H1 (cell line): ENCODE data around the gene ANO2. TPM values are rescaled to one million over a fixed set of nuclear protein-coding genes. Genes with fewer than 3 reads are reported as not detected.

ENCODE experiments used
- CTCF ChIA-PET: fragments of 300-600 bp; sonication (Branson Sonifier 250); formaldehyde crosslinking; loops from one replicate; lab custom pipeline; 2021; ENCODE audit not compliant: partially characterized antibody; lab: Charles Lee
- POLR2A ChIA-PET: fragments of 300-600 bp; sonication (Branson Sonifier 250); formaldehyde crosslinking; loops from one replicate; lab custom pipeline; 2021; ENCODE audit warnings: inconsistent platforms; ENCODE audit not compliant: partially characterized antibody; lab: Charles Lee
- DNase-seq, 2 experiments: peaks; one replicate each; pipeline versions ENCODE4 v3.0.0 to v3.0.0-alpha.2; 2010 to 2022; ENCODE audit warnings: low spot score in 2 of 2, low read depth in 1 of 2, mixed read lengths in 1 of 2
- FAIRE-seq: peaks from 2 replicates; lab custom pipeline; 2011; peaks lifted over from hg19 to GRCh38; lab: Jason Lieb, UNC
- H2AFZ ChIP-seq: 2 replicates; pipeline ENCODE4 v1.8.1; 2012; ENCODE audit warnings: low read length, inconsistent platforms
- H2AK5ac ChIP-seq: 2 replicates; pipeline ENCODE4 v1.6.1; 2013; ENCODE audit warnings: low read depth, low read length
- H2BK120ac ChIP-seq: replicated peaks from 2 replicates; pipeline ENCODE3; 2013; ENCODE audit warnings: low read depth, low read length, inconsistent platforms
- H2BK12ac ChIP-seq: 2 replicates; pipeline ENCODE4 v1.6.1; 2013; ENCODE audit warnings: low read depth, low read length
- H2BK15ac ChIP-seq: 2 replicates; pipeline ENCODE4 v1.6.1; 2013; ENCODE audit warnings: low read length
- H2BK20ac ChIP-seq: 2 replicates; pipeline ENCODE4 v1.6.1; 2013; ENCODE audit warnings: low read length
- H2BK5ac ChIP-seq: 2 replicates; pipeline ENCODE4 v1.6.1; 2013; ENCODE audit warnings: low read depth, low read length
- H3K14ac ChIP-seq: 2 replicates; pipeline ENCODE4 v1.6.1; 2013; ENCODE audit warnings: inconsistent platforms; ENCODE audit not compliant: insufficient read length
- H3K18ac ChIP-seq: 2 replicates; pipeline ENCODE4 v1.6.1; 2013; ENCODE audit warnings: low read length; ENCODE audit errors: extremely low read depth
- H3K23ac ChIP-seq: 2 replicates; pipeline ENCODE4 v1.6.1; 2013; ENCODE audit warnings: inconsistent platforms; ENCODE audit not compliant: insufficient read length
- H3K23me2 ChIP-seq: 2 replicates; pipeline ENCODE4 v1.6.1; 2013; ENCODE audit warnings: low read depth, low read length
- H3K27ac ChIP-seq: 2 replicates; pipeline ENCODE4 v1.6.1; 2011; ENCODE audit warnings: low read depth, low read length, inconsistent platforms
- H3K27me3 ChIP-seq, 4 experiments: replicated peaks in 1 of 4; 1 replicate in 1 of 4; 2 replicates in 3 of 4; pipeline versions ENCODE4 v1.6.1 to v1.8.1; 2011 to 2013; ENCODE audit warnings: low read length in 3 of 4, mild to moderate bottlenecking in 3 of 4, inconsistent platforms in 2 of 4, mixed read lengths in 2 of 4, moderate library complexity in 1 of 4; ENCODE audit not compliant: control insufficient read depth in 3 of 4, insufficient read depth in 3 of 4; ENCODE audit errors: extremely low read depth in 1 of 4
- H3K36me3 ChIP-seq, 4 experiments: 2 replicates each; pipeline versions ENCODE4 v1.6.1 to v1.8.1; 2011 to 2013; ENCODE audit warnings: mild to moderate bottlenecking in 4 of 4, low read length in 3 of 4, moderate library complexity in 2 of 4, control low read depth in 1 of 4, inconsistent platforms in 1 of 4; ENCODE audit not compliant: insufficient read depth in 4 of 4, control insufficient read depth in 2 of 4
- H3K4ac ChIP-seq: replicated peaks from 2 replicates; pipeline ENCODE3; 2013; ENCODE audit warnings: low read length, low read depth, mixed read lengths, inconsistent platforms; ENCODE audit not compliant: insufficient read length
- H3K4me1 ChIP-seq, 4 experiments: replicated peaks in 1 of 4; 1 replicate in 1 of 4; 2 replicates in 3 of 4; pipeline versions ENCODE4 v1.6.1 to v1.8.1; 2011 to 2013; ENCODE audit warnings: low read length in 3 of 4, inconsistent platforms in 2 of 4, mixed read lengths in 1 of 4; ENCODE audit not compliant: insufficient read depth in 4 of 4, control insufficient read depth in 3 of 4
- H3K4me2 ChIP-seq, 2 experiments: 2 replicates each; pipeline versions ENCODE4 v1.6.1 to v1.8.1; 2011 to 2013; ENCODE audit warnings: low read depth in 2 of 2, low read length in 2 of 2, control low read depth in 1 of 2, inconsistent platforms in 1 of 2, mild to moderate bottlenecking in 1 of 2; ENCODE audit not compliant: insufficient read depth in 1 of 2
- H3K4me3 ChIP-seq, 4 experiments: fragments of 200-600, 300-600 bp in 1 of 4; sonication (generic), shearing (Covaris generic), sonication (Bioruptor Twin) in 1 of 4; 2 replicates each; pipeline versions ENCODE4 v1.5.1 to v1.8.1; 2011 to 2016; ENCODE audit warnings: low read length in 4 of 4, low read depth in 3 of 4, control low read depth in 2 of 4, inconsistent platforms in 2 of 4, mild to moderate bottlenecking in 2 of 4, mixed read lengths in 1 of 4, moderate library complexity in 1 of 4; ENCODE audit not compliant: insufficient read depth in 2 of 4; ENCODE audit errors: extremely low read depth in 1 of 4
- H3K56ac ChIP-seq: replicated peaks from 2 replicates; pipeline ENCODE3; 2013; ENCODE audit warnings: low read depth, mild to moderate bottlenecking, mixed read lengths, low read length, inconsistent platforms; ENCODE audit not compliant: insufficient read length
- H3K79me1 ChIP-seq: 2 replicates; pipeline ENCODE4 v1.6.1; 2013; ENCODE audit warnings: low read depth, low read length, control low read depth
- H3K79me2 ChIP-seq, 2 experiments: 2 replicates each; pipeline versions ENCODE4 v1.6.1 to v1.8.1; 2012 to 2013; ENCODE audit warnings: low read length in 2 of 2, mild to moderate bottlenecking in 2 of 2, inconsistent platforms in 1 of 2; ENCODE audit not compliant: insufficient read depth in 2 of 2, control insufficient read depth in 1 of 2
- H3K9ac ChIP-seq, 4 experiments: replicated peaks in 1 of 4; 1 replicate in 1 of 4; 2 replicates in 3 of 4; pipeline versions ENCODE4 v1.6.1 to v1.8.1; 2011 to 2013; ENCODE audit warnings: low read depth in 3 of 4, low read length in 3 of 4, control low read depth in 2 of 4, mild to moderate bottlenecking in 2 of 4, moderate library complexity in 2 of 4, inconsistent platforms in 1 of 4; ENCODE audit errors: extremely low read depth in 1 of 4
- H3K9me3 ChIP-seq, 2 experiments: 2 replicates each; pipeline versions ENCODE4 v1.6.1 to v1.8.1; 2012 to 2013; ENCODE audit warnings: mild to moderate bottlenecking in 2 of 2, moderate library complexity in 2 of 2, control low read depth in 1 of 2, inconsistent platforms in 1 of 2, low read depth in 1 of 2, low read length in 1 of 2, mixed read lengths in 1 of 2; ENCODE audit not compliant: insufficient read depth in 2 of 2
- H4K20me1 ChIP-seq, 2 experiments: replicated peaks in 1 of 2; 2 replicates each; pipeline versions ENCODE3 to v1.8.1; 2011 to 2013; ENCODE audit warnings: inconsistent platforms in 2 of 2, low read length in 2 of 2, mild to moderate bottlenecking in 1 of 2; ENCODE audit not compliant: insufficient read depth in 2 of 2, control insufficient read depth in 1 of 2
- H4K5ac ChIP-seq: 2 replicates; pipeline ENCODE4 v1.6.1; 2013; ENCODE audit warnings: low read length, low read depth, mixed read lengths, inconsistent platforms; ENCODE audit not compliant: insufficient read length
- H4K8ac ChIP-seq: 2 replicates; pipeline ENCODE4 v1.8.0; 2013; ENCODE audit warnings: mild to moderate bottlenecking, moderate library complexity, low read length, inconsistent platforms; ENCODE audit not compliant: insufficient read depth; ENCODE audit errors: extremely low read depth
- H4K91ac ChIP-seq: replicated peaks from 2 replicates; pipeline ENCODE3; 2013; ENCODE audit warnings: low read length, mixed read lengths, inconsistent platforms; ENCODE audit not compliant: insufficient read length
- NRF1 ChIP-seq: IDR thresholded peaks from 2 replicates; pipeline ENCODE4 v1.6.1; 2011; ENCODE audit warnings: mild to moderate bottlenecking, low read depth, low read length, improper control_type of control experiment
- SIX5 ChIP-seq: IDR thresholded peaks from 2 replicates; pipeline ENCODE4 v1.6.1; 2011; ENCODE audit warnings: mild to moderate bottlenecking, low read depth, low read length
- ZNF274 ChIP-seq: IDR thresholded peaks from 2 replicates; pipeline ENCODE4 v1.7.0; 2012; ENCODE audit warnings: low read length, borderline replicate concordance; ENCODE audit errors: extremely low read depth
- WGBS, 2 experiments: shearing (Covaris generic) in 1 of 2; methylation state at CpG; one replicate each; pipeline versions ENCODE4 v1.1.6 to v1.1.7; 2013 to 2015; ENCODE audit warnings: low lambda C conversion rate in 2 of 2, mixed read lengths in 2 of 2, inconsistent platforms in 1 of 2, low coverage in 1 of 2, missing lambda C conversion rate in 1 of 2; ENCODE audit not compliant: insufficient replicate concordance in 2 of 2, insufficient coverage in 1 of 2, insufficient read length in 1 of 2; ENCODE audit errors: extremely low coverage in 1 of 2, missing lambda C conversion rate in 1 of 2; 5-methylcytosine and 5-hydroxymethylcytosine counted together
- polyA plus RNA-seq, 7 experiments: library from polyadenylated mRNA; depleted of rRNA in 3 of 7; stranded (reverse) in 5 of 7; unstranded in 2 of 7; fragments of >200 nt in 5 of 7; fragments of 200-250 nt in 2 of 7; gene quantifications; 1 replicate in 5 of 7; 2 replicates in 1 of 7; 4 replicates in 1 of 7; pipeline versions ENCODE4 v1.2.1 to v1.2.3, GENCODE V29; 2011 to 2013; ENCODE audit warnings: missing spikeins in 2 of 7, mixed read lengths in 2 of 7
- total RNA-seq: library from RNA; stranded (reverse); fragmentation: NEBNext Ultra II Directional; extraction: Animal tissue kit (Norgen Biotek cat#: 25700); gene quantifications from 2 replicates; pipeline ENCODE4 v1.2.1, GENCODE V29; 2021

The ANO2 gene
- total and polyA plus RNA-seq, 2 of the 8 experiments (the other 6 are each of a cell fraction or from before 2014, with no cell fraction given): 1.9 to 5.5 TPM

DNA sequence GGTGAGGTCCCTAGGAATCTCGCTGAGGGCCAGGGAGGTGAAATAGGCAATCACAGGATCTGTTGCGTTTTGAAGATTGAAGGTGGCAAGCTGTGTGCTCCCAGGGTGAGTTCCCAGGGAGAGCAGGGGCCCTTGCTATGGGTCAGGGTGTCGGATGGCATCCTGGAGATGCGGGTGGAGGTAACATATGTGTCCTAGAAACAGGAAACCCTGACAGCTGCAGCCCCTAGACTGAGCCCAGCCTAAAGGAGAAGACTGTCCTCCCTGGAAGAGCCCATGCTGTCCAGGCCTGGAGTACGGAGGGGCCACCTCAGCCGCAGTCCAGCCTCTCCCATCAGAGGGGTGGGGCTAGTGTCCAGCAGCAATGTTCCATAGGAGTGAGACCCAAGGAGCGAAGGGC lies 318.9 kb downstream of the ANO2 start:
- ChIA-PET POLR2A (no interaction called here), CTCF (interaction anchor here (1.1 kb wide), 1 partner anchor 114 kb away, joined by 3 read pairs; no protein-coding TSS in a partner anchor)
- Histone ChIP-seq H3K4ac (no peak overlapping the region), H3K79me1 (no peaks in the 10 kb centered on the region), H2BK120ac (no peak overlapping the region), H3K36me3 (no peaks in the 10 kb centered on the region), H4K5ac (no peak overlapping the region), H2BK20ac (no peak overlapping the region), H2AFZ (no peak overlapping the region), H4K91ac (no peak overlapping the region), H2BK12ac (no peak overlapping the region), H3K79me2 (no peaks in the 10 kb centered on the region), H3K4me2 (no peak overlapping the region), H2BK15ac (no peak overlapping the region), H2AK5ac (no peak overlapping the region), H3K18ac (no peak overlapping the region), H3K27ac (no peak overlapping the region), H3K9ac (no peak overlapping the region), H4K20me1 (no peaks in the 10 kb centered on the region), H3K4me3 (no peak overlapping the region), H3K27me3 (no peaks in the 10 kb centered on the region; a peak in 2 of 7 replicates), H2BK5ac (no peak overlapping the region), H3K23ac (no peak overlapping the region), H3K23me2 (no peaks in the 10 kb centered on the region), H3K9me3 (no peaks in the 10 kb centered on the region), H4K8ac (no peak overlapping the region), H3K14ac (no peak overlapping the region), H3K4me1 (no peaks in the 10 kb centered on the region; a peak in 1 of 7 replicates), H3K56ac (no peak overlapping the region)
- FAIRE-seq (no peak), DNase-seq (no peak)
- TF ChIP-seq NRF1 (no peak), ZNF274 (no peak), SIX5 (no peak)
- 96% methylated on average over 7 of the region's 7 CpGs; no CpG with 5 or more reads in 1 of the 2 experiments for WGBS, 2 experiments
